ENCODE data around the gene BIRC2.

- TF ChIP-seq, protein P1, sequence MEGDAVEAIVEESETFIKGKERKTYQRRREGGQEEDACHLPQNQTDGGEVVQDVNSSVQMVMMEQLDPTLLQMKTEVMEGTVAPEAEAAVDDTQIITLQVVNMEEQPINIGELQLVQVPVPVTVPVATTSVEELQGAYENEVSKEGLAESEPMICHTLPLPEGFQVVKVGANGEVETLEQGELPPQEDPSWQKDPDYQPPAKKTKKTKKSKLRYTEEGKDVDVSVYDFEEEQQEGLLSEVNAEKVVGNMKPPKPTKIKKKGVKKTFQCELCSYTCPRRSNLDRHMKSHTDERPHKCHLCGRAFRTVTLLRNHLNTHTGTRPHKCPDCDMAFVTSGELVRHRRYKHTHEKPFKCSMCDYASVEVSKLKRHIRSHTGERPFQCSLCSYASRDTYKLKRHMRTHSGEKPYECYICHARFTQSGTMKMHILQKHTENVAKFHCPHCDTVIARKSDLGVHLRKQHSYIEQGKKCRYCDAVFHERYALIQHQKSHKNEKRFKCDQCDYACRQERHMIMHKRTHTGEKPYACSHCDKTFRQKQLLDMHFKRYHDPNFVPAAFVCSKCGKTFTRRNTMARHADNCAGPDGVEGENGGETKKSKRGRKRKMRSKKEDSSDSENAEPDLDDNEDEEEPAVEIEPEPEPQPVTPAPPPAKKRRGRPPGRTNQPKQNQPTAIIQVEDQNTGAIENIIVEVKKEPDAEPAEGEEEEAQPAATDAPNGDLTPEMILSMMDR (IDR thresholded peaks at IDR 0.05) = no peak
- peak in 1 of 2 donors; percentile 17 for TF ChIP-seq POLR2A (IDR thresholded peaks at IDR 0.05)
Observed at GRCh38 chr11:102347462-102348370, 702 bp downstream of the BIRC2 start.
